A549 (cell line): ENCODE data around the gene SPATS2. TPM values are rescaled to one million over a fixed set of nuclear protein-coding genes. Genes with fewer than 3 reads are reported as not detected.

Experiments
- ATAC-seq, 2 experiments: fragments of 200-7000 bp in 1 of 2; fragments of >200 bp in 1 of 2; cut with Nextera tagmentation in 1 of 2; cut with Tn5 transposase in 1 of 2; 3 replicates each; pipeline versions ENCODE4 v1.8.0 to v1.9.1; 2018 to 2020; ENCODE audit warnings: mild to moderate bottlenecking in 1 of 2, moderate library complexity in 1 of 2
- CTCF ChIA-PET: fragments of 300-600 bp; sonication (Branson Sonifier 250); formaldehyde crosslinking; extraction: SDS; loops from one replicate; lab custom pipeline; 2021; ENCODE audit warnings: antibody characterized with exemption, inconsistent platforms; lab: Yijun Ruan, JAX
- POLR2A ChIA-PET: fragments of 350-600 bp; formaldehyde crosslinking; extraction: SDS; loops from one replicate; lab custom pipeline; 2021; ENCODE audit warnings: antibody characterized with exemption, inconsistent platforms; lab: Yijun Ruan, JAX
- DNase-seq, 2 experiments: peaks; one replicate each; pipeline versions ENCODE4 v3.0.0 to v3.0.0-alpha.2; 2011 to 2016; ENCODE audit warnings: low read depth in 1 of 2, low spot score in 1 of 2
- FAIRE-seq: peaks from 2 replicates; lab custom pipeline; 2011; peaks lifted over from hg19 to GRCh38; lab: Jason Lieb, UNC
- H3K27ac ChIP-seq, 2 experiments: fragments of >200 bp; sonication (Bioruptor Twin); formaldehyde crosslinking; 3 replicates each; pipeline ENCODE4 v1.5.1; 2016 to 2017
- H3K4me1 ChIP-seq: fragments of >200 bp; sonication (Bioruptor Twin); formaldehyde crosslinking; 3 replicates; pipeline ENCODE4 v1.6.1; 2016
- H3K4me2 ChIP-seq: fragments of >200 bp; sonication (Bioruptor Twin); formaldehyde crosslinking; 3 replicates; pipeline ENCODE4 v1.6.1; 2016
- H3K4me3 ChIP-seq: fragments of >200 bp; sonication (Bioruptor Twin); formaldehyde crosslinking; 3 replicates; pipeline ENCODE4 v1.5.1; 2016
- H3K9me3 ChIP-seq: fragments of >200 bp; sonication (Bioruptor Twin); formaldehyde crosslinking; 3 replicates; pipeline ENCODE4 v1.6.1; 2016
- CBX2 ChIP-seq: fragments of 200-600 bp; sonication (generic); IDR thresholded peaks from 2 replicates; pipeline ENCODE4 v1.6.1; 2016; ENCODE audit warnings: low read depth, mild to moderate bottlenecking, borderline replicate concordance
- CBX8 ChIP-seq: fragments of 200-600 bp; sonication (generic); IDR thresholded peaks from 2 replicates; pipeline ENCODE4 v1.6.1; 2016
- E2F6 ChIP-seq: IDR thresholded peaks from 2 replicates; pipeline ENCODE4 v1.6.1; 2012; ENCODE audit warnings: low read depth, borderline replicate concordance
- EHF ChIP-seq: fragments of 250-450 bp; sonication (Bioruptor Pico); IDR thresholded peaks from 2 replicates; pipeline ENCODE4 v1.5.0; 2020; ENCODE audit warnings: mild to moderate bottlenecking
- EHMT2 ChIP-seq: fragments of 200-600 bp; sonication (generic); IDR thresholded peaks from 2 replicates; pipeline ENCODE4 v1.6.1; 2016; ENCODE audit warnings: antibody characterized with exemption, low read depth, mild to moderate bottlenecking, moderate library complexity
- FOSB ChIP-seq: fragments of 250-450 bp; sonication (Bioruptor Pico); IDR thresholded peaks from 2 replicates; pipeline ENCODE4 v1.5.0; 2020; ENCODE audit warnings: mild to moderate bottlenecking, moderate library complexity
- HDAC2 ChIP-seq: fragments of 200-600 bp; sonication (generic); IDR thresholded peaks from 2 replicates; pipeline ENCODE4 v1.6.1; 2016
- HEYL ChIP-seq: fragments of 250-450 bp; sonication (Bioruptor Pico); IDR thresholded peaks from 2 replicates; pipeline ENCODE4 v1.8.0; 2021; ENCODE audit warnings: mild to moderate bottlenecking, moderate library complexity
- HOXA7 ChIP-seq: fragments of 250-450 bp; sonication (Bioruptor Pico); IDR thresholded peaks from 2 replicates; pipeline ENCODE4 v1.5.0; 2020; ENCODE audit warnings: mild to moderate bottlenecking, moderate library complexity
- KDM1A ChIP-seq: fragments of 200-600 bp; sonication (generic); IDR thresholded peaks from 2 replicates; pipeline ENCODE4 v1.6.1; 2016; ENCODE audit warnings: low read depth, mild to moderate bottlenecking
- MAZ ChIP-seq: fragments of 150-350 bp; IDR thresholded peaks from 2 replicates; pipeline ENCODE4 v1.6.1; 2014; ENCODE audit warnings: antibody characterized with exemption, low read depth, low read length, borderline replicate concordance
- MYC ChIP-seq: IDR thresholded peaks from 2 replicates; pipeline ENCODE4 v1.6.1; 2012; ENCODE audit warnings: mild to moderate bottlenecking, inconsistent platforms, low read length, improper control_type of control experiment, borderline replicate concordance
- NFE2L2 ChIP-seq: fragments of 150-350 bp; conservative IDR thresholded peaks from 2 replicates; pipeline ENCODE4 v1.6.1; 2014; ENCODE audit warnings: low read length
- NR3C1 ChIP-seq: fragments of >200 bp; sonication (Bioruptor Twin); formaldehyde crosslinking; IDR thresholded peaks from 3 replicates; pipeline ENCODE4 v1.6.1; 2017
- PHF8 ChIP-seq: fragments of 200-600 bp; sonication (generic); IDR thresholded peaks from 2 replicates; pipeline ENCODE4 v1.6.1; 2016; ENCODE audit warnings: low read depth, mild to moderate bottlenecking, antibody characterized with exemption, moderate library complexity, borderline replicate concordance
- POLR2A ChIP-seq: IDR thresholded peaks from 2 replicates; pipeline ENCODE4 v1.6.1; 2012; ENCODE audit warnings: mild to moderate bottlenecking, low read length
- POLR2AphosphoS2 ChIP-seq: conservative IDR thresholded peaks from 2 replicates; pipeline ENCODE4 v1.6.1; 2012; ENCODE audit warnings: low read length, improper control_type of control experiment, inconsistent platforms
- RAD21 ChIP-seq, 2 experiments: fragments of >200 bp in 1 of 2; sonication (Bioruptor Twin) in 1 of 2; formaldehyde crosslinking in 1 of 2; IDR thresholded peaks in 1 of 2; conservative IDR thresholded peaks in 1 of 2; 2 replicates in 1 of 2; 3 replicates in 1 of 2; pipeline ENCODE4 v1.6.1; 2012 to 2018; ENCODE audit warnings: inconsistent platforms in 1 of 2
- RARB ChIP-seq: fragments of 250-450 bp; sonication (Bioruptor Pico); IDR thresholded peaks from 2 replicates; pipeline ENCODE4 v1.8.0; 2021; ENCODE audit warnings: mild to moderate bottlenecking, moderate library complexity
- RNF2 ChIP-seq: fragments of 200-600 bp; sonication (generic); IDR thresholded peaks from 2 replicates; pipeline ENCODE4 v1.6.1; 2016; ENCODE audit warnings: low read depth, mild to moderate bottlenecking, antibody characterized with exemption, moderate library complexity, borderline replicate concordance
- SMC3 ChIP-seq: fragments of >200 bp; sonication (Bioruptor Twin); formaldehyde crosslinking; IDR thresholded peaks from 3 replicates; pipeline ENCODE4 v1.6.1; 2018; ENCODE audit warnings: inconsistent platforms
- SREBF2 ChIP-seq: fragments of 450-650 bp; IDR thresholded peaks from 2 replicates; pipeline ENCODE4 v1.6.1; 2014; ENCODE audit warnings: mild to moderate bottlenecking, moderate library complexity
- ZC3H11A ChIP-seq: fragments of 450-650 bp; IDR thresholded peaks from 2 replicates; pipeline ENCODE4 v1.6.1; 2014; ENCODE audit warnings: antibody characterized with exemption, mild to moderate bottlenecking
- ZFP36 ChIP-seq: fragments of 450-650 bp; IDR thresholded peaks from 2 replicates; pipeline ENCODE4 v1.6.1; 2014; ENCODE audit warnings: borderline replicate concordance; ENCODE audit not compliant: partially characterized antibody
- WGBS: methylation state at CpG from one replicate; pipeline ENCODE4 v1.1.6; 2017; ENCODE audit errors: missing lambda C conversion rate; 5-methylcytosine and 5-hydroxymethylcytosine counted together
- polyA plus RNA-seq, 4 experiments: library from polyadenylated mRNA; depleted of rRNA in 3 of 4; stranded (reverse); fragments of >200 nt; fragmentation: RNase III in 1 of 4; extraction: RNeasy Plus Mini Kit Qiagen cat#74134 plus additional on column Dnase treatment in 1 of 4; gene quantifications; 2 replicates in 3 of 4; 3 replicates in 1 of 4; pipeline ENCODE4 v1.2.3, GENCODE V29; 2011 to 2017

SPATS2 gene
- polyA plus RNA-seq, 2 of the 4 experiments (the other 2 are of a cell fraction), result 37.7 to 154 TPM

GRCh38 chr12:49348781-49349180 is 18.5 kb upstream of the SPATS2 start:
- H3K4me1 ChIP-seq, result peaks cover 36% of the 10 kb centered on the region
- ChIA-PET POLR2A (interaction anchor here (1.4 to 2.1 kb wide), 2 partner anchors 10 to 18 kb away, joined by 4 to 9 read pairs; partner anchors contain the start of gene SPATS2), CTCF (interaction anchor here (1.4 to 9.5 kb wide), 11 partner anchors 12 to 240 kb away, joined by 3 to 201 read pairs (median 41); partner anchors contain the start of genes C1QL4, PRPH, SPATS2 and TUBA1B)
- FAIRE-seq (no peak), ATAC-seq (no peak), DNase-seq (no peak)
- H3K9me3 ChIP-seq, result no peaks in the 10 kb centered on the region
- TF ChIP-seq RNF2 (no peak), EHMT2 (no peak), POLR2A (no peak), HDAC2 (no peak), CBX8 (no peak), RAD21 (conservative IDR thresholded peaks at IDR 0.05 in 1 of 2, IDR thresholded peaks at IDR 0.05 in 1 of 2) (no peak), RARB (no peak), E2F6 (no peak), HOXA7 (no peak), CBX2 (no peak), MYC (no peak), EHF (CRISPR knock-in tag) (no peak)
- H3K27ac ChIP-seq, result peak overlapping the region; percentile 80 to 86
- H3K4me3 ChIP-seq, result peak overlapping the region; percentile 50
- H3K4me2 ChIP-seq, result peak overlapping the region; percentile 82
- WGBS, result 93% methylated on average over 4 of the region's 5 CpGs

- ChIA-PET CTCF (interaction anchor here (1.5 to 9.5 kb wide), 11 partner anchors 7 to 239 kb away, joined by 3 to 201 read pairs (median 46); partner anchors contain the start of genes C1QL4, PRPH, SPATS2 and TUBA1B), POLR2A (interaction anchor here (1.4 to 2.1 kb wide), 2 partner anchors 9 to 18 kb away, joined by 4 to 9 read pairs; partner anchors contain the start of gene SPATS2)
These were observed 18.0 kb upstream of the SPATS2 start for GRCh38 chr12:49349266-49349665.

GRCh38 chr12:49352351-49352750 is 14.9 kb upstream of the SPATS2 start:
- CTCF ChIA-PET, result interaction anchor here (0.8 to 9.5 kb wide), 12 partner anchors 10 to 228 kb away, joined by 3 to 201 read pairs (median 8); partner anchors contain the start of genes C1QL4, KCNH3 and PRPH
- no peaks in the 10 kb centered on the region for H3K9me3 ChIP-seq
- DNase-seq, result no peak
- FAIRE-seq, result no peak
- WGBS, result 79% methylated on average over 2 of the region's 2 CpGs
- POLR2A ChIA-PET, result no interaction called here
- no peak overlapping the region for H3K4me3 ChIP-seq
- H3K4me1 ChIP-seq, result peaks cover 24% of the 10 kb centered on the region
- TF ChIP-seq NFE2L2 (no peak), CBX2 (no peak), POLR2AphosphoS2 (no peak), ZC3H11A (peak; percentile 96)
- H3K4me2 ChIP-seq, result no peak overlapping the region
- ATAC-seq, result no peak
- H3K27ac ChIP-seq, result no peak overlapping the region

More at GRCh38 chr12:49349266-49349665, 18.0 kb upstream of the SPATS2 start:
- peak overlapping the region in 1 of 2 experiments; percentile 86; a peak in 2 of 6 replicates for H3K27ac ChIP-seq
- ATAC-seq (no peak), DNase-seq (no peak), FAIRE-seq (no peak)
- TF ChIP-seq FOSB (CRISPR knock-in tag), result no peak
- TF ChIP-seq SREBF2, result no peak
- TF ChIP-seq ZFP36, result no peak
- no peak for TF ChIP-seq HOXA7
- TF ChIP-seq KDM1A, result no peak
- no peak for TF ChIP-seq PHF8
- TF ChIP-seq HEYL, result no peak
- peaks cover 35% of the 10 kb centered on the region for H3K4me1 ChIP-seq
- H3K4me3 ChIP-seq, result no peak overlapping the region
- no peaks in the 10 kb centered on the region for H3K9me3 ChIP-seq
- peak overlapping the region; percentile 82 for H3K4me2 ChIP-seq
- WGBS, result 94% methylated on average over 11 of the region's 11 CpGs

- no peaks in the 10 kb centered on the region for H3K9me3 ChIP-seq
- WGBS, result 95% methylated on average over 10 of the region's 10 CpGs
- DNase-seq (no peak), FAIRE-seq (no peak)
- H3K4me2 ChIP-seq, result no peak overlapping the region
- no peak overlapping the region for H3K4me3 ChIP-seq
- TF ChIP-seq MAZ (no peak), SMC3 (no peak), NFE2L2 (no peak), NR3C1 (no peak)
- TF ChIP-seq, all 56 proteins: peak for 0
- Histone ChIP-seq H3K4me1 (peaks cover 28% of the 10 kb centered on the region), H3K27ac (no peak overlapping the region)
- ChIA-PET POLR2A (no interaction called here), CTCF (interaction anchor here (1.0 to 14.5 kb wide), 14 partner anchors 7 to 224 kb away, joined by 3 to 484 read pairs (median 48); partner anchors contain the start of genes DNAJC22, KCNH3, PRPH and SPATS2)
- no peak for ATAC-seq
These were observed 11.3 kb upstream of the SPATS2 start for GRCh38 chr12:49355913-49356312.
